HepG2 (cell line): ENCODE measurements around the gene CYP27A1. TPM values are rescaled to one million over a fixed set of nuclear protein-coding genes. Genes with fewer than 3 reads are reported as not detected.

Experiments
- ADNP ChIP-seq: sonication (generic); formaldehyde crosslinking; IDR thresholded peaks from 2 replicates; pipeline ENCODE4 v1.4.0; 2020; ENCODE audit warnings: missing genetic modification reagents
- FIP1L1 ChIP-seq: fragments of 200-400 bp; formaldehyde crosslinking; IDR thresholded peaks from 2 replicates; pipeline ENCODE4 v1.6.1; 2018; ENCODE audit warnings: low read depth, mild to moderate bottlenecking, low read length, moderate library complexity, borderline replicate concordance; ENCODE audit not compliant: insufficient read depth
- FOSL2 ChIP-seq: sonication (generic); formaldehyde crosslinking; IDR thresholded peaks from 2 replicates; pipeline ENCODE4 v1.4.0; 2020; ENCODE audit warnings: missing genetic modification reagents
- GATAD2A ChIP-seq: IDR thresholded peaks from 2 replicates; pipeline ENCODE4 v1.6.1; 2016
- GTF2F1 ChIP-seq: fragments of 150-350 bp; IDR thresholded peaks from 2 replicates; pipeline ENCODE4 v1.6.1; 2014; ENCODE audit warnings: low read length
- MED1 ChIP-seq: sonication (generic); formaldehyde crosslinking; IDR thresholded peaks from 2 replicates; pipeline ENCODE4 v1.4.0; 2020; ENCODE audit warnings: missing genetic modification reagents
- NFATC3 ChIP-seq: sonication (generic); formaldehyde crosslinking; IDR thresholded peaks from 2 replicates; pipeline ENCODE4 v1.5.1; 2020; ENCODE audit warnings: mild to moderate bottlenecking, missing genetic modification reagents
- SMARCC2 ChIP-seq: fragments of 450-650 bp; IDR thresholded peaks from 2 replicates; pipeline ENCODE4 v1.6.1; 2017; ENCODE audit warnings: antibody characterized with exemption, mild to moderate bottlenecking
- SP140L ChIP-seq: sonication (generic); formaldehyde crosslinking; IDR thresholded peaks from 2 replicates; pipeline ENCODE4 v1.4.0; 2020; ENCODE audit warnings: missing genetic modification reagents, borderline replicate concordance
- SSRP1 ChIP-seq: IDR thresholded peaks from 2 replicates; pipeline ENCODE4 v1.6.1; 2016; ENCODE audit warnings: control low read depth
- SYNCRIP ChIP-seq: fragments of 200-400 bp; formaldehyde crosslinking; IDR thresholded peaks from 2 replicates; pipeline ENCODE4 v1.6.1; 2018; ENCODE audit warnings: mild to moderate bottlenecking, low read depth, low read length; ENCODE audit not compliant: insufficient read depth
- YEATS4 ChIP-seq: sonication (generic); formaldehyde crosslinking; IDR thresholded peaks from 2 replicates; pipeline ENCODE4 v1.4.0; 2020; ENCODE audit warnings: missing genetic modification reagents, borderline replicate concordance
- ZFP36L2 ChIP-seq: sonication (generic); formaldehyde crosslinking; IDR thresholded peaks from 2 replicates; pipeline ENCODE4 v1.4.0; 2020; ENCODE audit warnings: missing genetic modification reagents
- ZFP41 ChIP-seq: sonication (generic); formaldehyde crosslinking; IDR thresholded peaks from 2 replicates; pipeline ENCODE4 v1.4.0; 2020; ENCODE audit warnings: mild to moderate bottlenecking, missing genetic modification reagents, borderline replicate concordance
- ZFP90 ChIP-seq: sonication (generic); formaldehyde crosslinking; IDR thresholded peaks from 2 replicates; pipeline ENCODE4 v1.8.0; 2022; ENCODE audit warnings: missing genetic modification reagents, mild to moderate bottlenecking, inconsistent platforms, borderline replicate concordance
- ZMAT3 ChIP-seq: sonication (generic); formaldehyde crosslinking; conservative IDR thresholded peaks from 2 replicates; pipeline ENCODE4 v1.7.0; 2021; ENCODE audit warnings: missing genetic modification reagents
- ZNF17 ChIP-seq: sonication (generic); formaldehyde crosslinking; IDR thresholded peaks from 2 replicates; pipeline ENCODE4 v1.5.0; 2020; ENCODE audit warnings: mild to moderate bottlenecking, missing genetic modification reagents
- ZNF235 ChIP-seq: sonication (generic); formaldehyde crosslinking; IDR thresholded peaks from 2 replicates; pipeline ENCODE4 v1.8.1; 2023; ENCODE audit warnings: mild to moderate bottlenecking, missing genetic modification reagents, borderline replicate concordance
- ZNF24 ChIP-seq: fragments of 450-650 bp; IDR thresholded peaks from 2 replicates; pipeline ENCODE4 v1.6.1; 2017; ENCODE audit warnings: antibody characterized with exemption, mild to moderate bottlenecking
- ZNF468 ChIP-seq: sonication (generic); formaldehyde crosslinking; IDR thresholded peaks from 2 replicates; pipeline ENCODE4 v1.8.0; 2022; ENCODE audit warnings: mild to moderate bottlenecking, moderate library complexity, missing genetic modification reagents
- ZNF547 ChIP-seq: sonication (generic); formaldehyde crosslinking; IDR thresholded peaks from 2 replicates; pipeline ENCODE4 v1.5.1; 2020; ENCODE audit warnings: mild to moderate bottlenecking, missing genetic modification reagents
- ZNF562 ChIP-seq: sonication (generic); formaldehyde crosslinking; IDR thresholded peaks from 2 replicates; pipeline ENCODE4 v1.8.0; 2022; ENCODE audit warnings: missing genetic modification reagents, borderline replicate concordance
- ZNF7 ChIP-seq: IDR thresholded peaks from 2 replicates; pipeline ENCODE4 v1.6.1; 2016; ENCODE audit warnings: missing biosample characterization, missing genetic modification reagents
- ZNF772 ChIP-seq: sonication (generic); formaldehyde crosslinking; IDR thresholded peaks from 2 replicates; pipeline ENCODE4 v1.5.0; 2020; ENCODE audit warnings: mild to moderate bottlenecking, missing genetic modification reagents
- ZNF790 ChIP-seq: sonication (generic); formaldehyde crosslinking; IDR thresholded peaks from 2 replicates; pipeline ENCODE4 v1.8.0; 2022; ENCODE audit warnings: missing genetic modification reagents, mild to moderate bottlenecking, borderline replicate concordance
- ZNF841 ChIP-seq: sonication (generic); formaldehyde crosslinking; IDR thresholded peaks from 2 replicates; pipeline ENCODE4 v1.8.1; 2023; ENCODE audit warnings: missing genetic modification reagents, borderline replicate concordance
- ZSCAN21 ChIP-seq: sonication (generic); formaldehyde crosslinking; IDR thresholded peaks from 2 replicates; pipeline ENCODE4 v1.8.0; 2022; ENCODE audit warnings: mild to moderate bottlenecking, missing genetic modification reagents, moderate library complexity, borderline replicate concordance
- polyA plus RNA-seq, 8 experiments: library from polyadenylated mRNA; depleted of rRNA in 3 of 8; stranded (reverse) in 7 of 8; unstranded in 1 of 8; fragments of >200 nt; fragmentation: Illumina TruSeq in 4 of 8; extraction: Trizol in 4 of 8; gene quantifications; 2 replicates each; pipeline versions ENCODE4 v1.2.1 to v1.2.3, GENCODE V29; 2011 to 2016; ENCODE audit warnings: low read depth in 4 of 8, missing spikeins in 1 of 8, mixed read lengths in 1 of 8; ENCODE audit not compliant: insufficient read depth in 1 of 8
- total RNA-seq, 5 experiments: library from RNA; depleted of rRNA; stranded (reverse); fragments of >200 nt; fragmentation: Illumina TruSeq; extraction: Trizol; gene quantifications; 2 replicates each; pipeline ENCODE4 v1.2.3, GENCODE V29; 2016; ENCODE audit warnings: low read depth in 1 of 5
- TF ChIP-seq, protein P1 (sequence below): sonication (generic); formaldehyde crosslinking; IDR thresholded peaks from 2 replicates; pipeline ENCODE4 v1.4.0; 2020; ENCODE audit warnings: mild to moderate bottlenecking, missing genetic modification reagents
- TF ChIP-seq, protein P2 (sequence below): sonication (generic); formaldehyde crosslinking; IDR thresholded peaks from 2 replicates; pipeline ENCODE4 v1.5.0; 2020; ENCODE audit warnings: mild to moderate bottlenecking, missing genetic modification reagents, moderate library complexity

The CYP27A1 gene
- total and polyA plus RNA-seq, 2 of the 13 experiments (the other 11 are each of a cell fraction or from before 2014, with no cell fraction given) = 157 to 266 TPM

DNA sequence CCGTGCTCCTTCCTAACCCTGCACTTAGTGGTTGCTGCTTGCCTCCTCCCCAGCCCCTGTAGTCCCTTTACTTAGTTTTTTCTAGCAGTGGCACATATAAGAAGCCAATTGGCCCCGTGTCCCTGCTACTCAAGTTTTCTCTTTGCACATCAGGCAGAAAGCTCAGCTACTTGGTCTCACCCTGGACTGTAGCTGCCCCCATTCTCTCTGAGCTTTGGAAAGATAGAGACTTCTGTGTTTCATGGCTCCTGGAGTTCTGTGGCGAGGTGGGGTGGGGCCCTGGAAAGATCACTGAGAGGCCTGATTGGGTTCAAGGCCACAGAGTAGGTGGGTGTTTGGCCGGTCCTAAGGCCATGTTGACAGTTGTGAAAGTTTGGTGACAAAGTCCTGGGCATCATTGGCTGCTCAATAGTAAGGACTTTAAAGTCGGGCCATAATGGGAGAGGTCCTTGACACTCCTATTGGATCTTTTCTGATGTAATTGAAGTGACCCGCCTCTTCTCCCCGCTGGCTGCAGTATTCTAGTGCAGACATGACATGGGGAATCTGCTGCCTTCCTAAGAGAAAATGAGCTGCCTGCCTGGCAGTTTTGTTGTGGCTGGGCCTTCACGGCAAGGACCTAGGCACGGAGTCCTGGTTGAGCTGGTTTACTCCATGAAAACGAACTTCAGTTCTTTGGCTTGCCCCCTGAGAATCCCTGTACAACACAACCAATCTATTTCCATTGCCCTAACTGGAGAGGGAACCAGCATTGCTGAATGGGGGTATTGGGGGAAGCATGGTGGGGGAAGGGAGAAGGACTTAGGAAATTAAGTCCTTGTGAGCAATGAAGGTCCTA lies 26.2 kb upstream of the CYP27A1 start (continued):
- peak; percentile 34; the same call in 1 of the 2 replicates for TF ChIP-seq ZSCAN21 (CRISPR knock-in tag)
- no peak for TF ChIP-seq ZNF790 (CRISPR knock-in tag)
- peak; percentile 93 for TF ChIP-seq ZFP90
- TF ChIP-seq NFATC3 (CRISPR knock-in tag) = no peak
- TF ChIP-seq ZNF772 (CRISPR knock-in tag) = peak; percentile 97; the same call in 1 of the 2 replicates
- peak; percentile 77 for TF ChIP-seq SSRP1 (CRISPR knock-in tag)
- peak; percentile 91 for TF ChIP-seq FOSL2
- TF ChIP-seq ZMAT3 (CRISPR knock-in tag) = peak; percentile 82
- no peak for TF ChIP-seq ZNF24
- peak; percentile 74; the same call in 1 of the 2 replicates for TF ChIP-seq SMARCC2
- TF ChIP-seq ZNF468 (CRISPR knock-in tag) = no peak
- TF ChIP-seq, protein P1, sequence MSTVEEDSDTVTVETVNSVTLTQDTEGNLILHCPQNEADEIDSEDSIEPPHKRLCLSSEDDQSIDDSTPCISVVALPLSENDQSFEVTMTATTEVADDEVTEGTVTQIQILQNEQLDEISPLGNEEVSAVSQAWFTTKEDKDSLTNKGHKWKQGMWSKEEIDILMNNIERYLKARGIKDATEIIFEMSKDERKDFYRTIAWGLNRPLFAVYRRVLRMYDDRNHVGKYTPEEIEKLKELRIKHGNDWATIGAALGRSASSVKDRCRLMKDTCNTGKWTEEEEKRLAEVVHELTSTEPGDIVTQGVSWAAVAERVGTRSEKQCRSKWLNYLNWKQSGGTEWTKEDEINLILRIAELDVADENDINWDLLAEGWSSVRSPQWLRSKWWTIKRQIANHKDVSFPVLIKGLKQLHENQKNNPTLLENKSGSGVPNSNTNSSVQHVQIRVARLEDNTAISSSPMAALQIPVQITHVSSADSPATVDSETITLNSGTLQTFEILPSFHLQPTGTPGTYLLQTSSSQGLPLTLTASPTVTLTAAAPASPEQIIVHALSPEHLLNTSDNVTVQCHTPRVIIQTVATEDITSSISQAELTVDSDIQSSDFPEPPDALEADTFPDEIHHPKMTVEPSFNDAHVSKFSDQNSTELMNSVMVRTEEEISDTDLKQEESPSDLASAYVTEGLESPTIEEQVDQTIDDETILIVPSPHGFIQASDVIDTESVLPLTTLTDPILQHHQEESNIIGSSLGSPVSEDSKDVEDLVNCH (CRISPR knock-in tag) = no peak
- no peak for TF ChIP-seq FIP1L1
- no peak for TF ChIP-seq ZNF562
- TF ChIP-seq, protein P2, sequence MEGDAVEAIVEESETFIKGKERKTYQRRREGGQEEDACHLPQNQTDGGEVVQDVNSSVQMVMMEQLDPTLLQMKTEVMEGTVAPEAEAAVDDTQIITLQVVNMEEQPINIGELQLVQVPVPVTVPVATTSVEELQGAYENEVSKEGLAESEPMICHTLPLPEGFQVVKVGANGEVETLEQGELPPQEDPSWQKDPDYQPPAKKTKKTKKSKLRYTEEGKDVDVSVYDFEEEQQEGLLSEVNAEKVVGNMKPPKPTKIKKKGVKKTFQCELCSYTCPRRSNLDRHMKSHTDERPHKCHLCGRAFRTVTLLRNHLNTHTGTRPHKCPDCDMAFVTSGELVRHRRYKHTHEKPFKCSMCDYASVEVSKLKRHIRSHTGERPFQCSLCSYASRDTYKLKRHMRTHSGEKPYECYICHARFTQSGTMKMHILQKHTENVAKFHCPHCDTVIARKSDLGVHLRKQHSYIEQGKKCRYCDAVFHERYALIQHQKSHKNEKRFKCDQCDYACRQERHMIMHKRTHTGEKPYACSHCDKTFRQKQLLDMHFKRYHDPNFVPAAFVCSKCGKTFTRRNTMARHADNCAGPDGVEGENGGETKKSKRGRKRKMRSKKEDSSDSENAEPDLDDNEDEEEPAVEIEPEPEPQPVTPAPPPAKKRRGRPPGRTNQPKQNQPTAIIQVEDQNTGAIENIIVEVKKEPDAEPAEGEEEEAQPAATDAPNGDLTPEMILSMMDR (CRISPR knock-in tag) = no peak; the same call in 1 of the 2 replicates
- peak; percentile 61; the same call in 1 of the 2 replicates for TF ChIP-seq ADNP (CRISPR knock-in tag)
- TF ChIP-seq GTF2F1 = no peak
- TF ChIP-seq SP140L (CRISPR knock-in tag) = no peak
- TF ChIP-seq SYNCRIP = no peak
- no peak for TF ChIP-seq ZFP41 (CRISPR knock-in tag)
- peak; percentile 95 for TF ChIP-seq YEATS4 (CRISPR knock-in tag)
- no peak; the same call in 1 of the 2 replicates for TF ChIP-seq ZNF547 (CRISPR knock-in tag)
- TF ChIP-seq ZNF235 = no peak
- TF ChIP-seq GATAD2A = peak; percentile 97
- peak; percentile 99 for TF ChIP-seq MED1 (CRISPR knock-in tag)
- TF ChIP-seq ZFP36L2 (CRISPR knock-in tag) = no peak; the same call in 1 of the 2 replicates
- no peak for TF ChIP-seq ZNF17 (CRISPR knock-in tag)
- no peak for TF ChIP-seq ZNF841
- no peak for TF ChIP-seq ZNF7 (CRISPR knock-in tag)
